Adrenal gland (tissue), 12 donors: ENCODE data around the gene CEP126. TPM values are rescaled to one million over a fixed set of nuclear protein-coding genes. Genes with fewer than 3 reads are reported as not detected.

Experiments used
- DNase-seq, 7 donors: peaks; one replicate each; pipeline ENCODE4 v3.0.0-alpha.2; 2019 to 2020
- H3K27ac ChIP-seq, 5 donors: fragments of 200-600 bp; sonication (generic) in 4 of 5; 1 replicate in 3 of 5; 2 replicates in 2 of 5; pipeline versions ENCODE4 v1.5.1 to v1.8.0; 2016 to 2020; ENCODE audit warnings: mild to moderate bottlenecking in 1 of 5
- H3K27me3 ChIP-seq: fragments of 200-600 bp; 2 replicates; pipeline ENCODE4 v1.8.0; 2021
- H3K36me3 ChIP-seq, 2 donors: fragments of 200-600 bp; replicated peaks in 1 of 2; 1 replicate in 1 of 2; 2 replicates in 1 of 2; pipeline versions ENCODE4 v1.5.1 to v1.8.0; 2018 to 2022
- H3K4me1 ChIP-seq, 2 donors: fragments of 200-600 bp; replicated peaks in 1 of 2; 1 replicate in 1 of 2; 2 replicates in 1 of 2; pipeline versions ENCODE4 v1.5.1 to v1.8.0; 2018 to 2021
- H3K4me3 ChIP-seq, 4 donors: fragments of 200-600 bp; sonication (generic) in 3 of 4; one replicate each; pipeline ENCODE4 v1.5.1; 2016 to 2018
- H3K9me3 ChIP-seq, 3 donors: fragments of 200-600 bp; sonication (generic) in 1 of 3; replicated peaks in 1 of 3; 1 replicate in 2 of 3; 2 replicates in 1 of 3; pipeline versions ENCODE4 v1.5.1 to v1.8.0; 2016 to 2021
- CTCF ChIP-seq, 6 experiments: fragments of 450-650 bp in 4 of 6; fragments of 200-600 bp in 2 of 6; sonication (generic) in 1 of 6; IDR thresholded peaks; 1 replicate in 5 of 6; 2 replicates in 1 of 6; pipeline versions ENCODE4 v1.5.1 to v1.8.0; 2016 to 2021; ENCODE audit warnings: antibody characterized with exemption in 6 of 6, mild to moderate bottlenecking in 2 of 6, moderate library complexity in 1 of 6
- POLR2A ChIP-seq, 2 donors: fragments of 450-650 bp; IDR thresholded peaks; one replicate each; pipeline ENCODE4 v1.6.1; 2017; ENCODE audit warnings: antibody characterized with exemption in 2 of 2, mild to moderate bottlenecking in 2 of 2, moderate library complexity in 1 of 2
- WGBS, 4 donors: extraction: QIAGEN DNeasy Blood & Tissue Kit in 2 of 4; methylation state at CpG; one replicate each; pipeline versions ENCODE4 v1.1.5 to v1.1.7; 2013 to 2017; 5-methylcytosine and 5-hydroxymethylcytosine counted together
- intact Hi-C, 2 donors: fragments of 100-400 bp; cut with DNase I; formaldehyde crosslinking; loops; one replicate each; pipeline versions ENCODE4 v1.14.1 to v1.15.0; 2022 to 2023
- polyA plus RNA-seq, 3 donors: library from polyadenylated mRNA; stranded (reverse); fragments of 200-250 nt in 2 of 3; fragments of 350-450 nt in 1 of 3; fragmentation: Illumina TruSeq in 1 of 3; extraction: RNeasy Lipid Tissue Mini Kit (QIAGEN cat#74804) in 1 of 3; gene quantifications; one replicate each; pipeline ENCODE4 v1.2.3, GENCODE V29; 2013 to 2014
- total RNA-seq, 9 donors: library from RNA; depleted of rRNA in 4 of 9; stranded (reverse); fragments of >200 nt in 4 of 9; fragments of 120-200 nt in 1 of 9; fragmentation: NEBNext Ultra II Directional in 1 of 9; extraction: Animal tissue kit (Norgen Biotek cat#: 25700) in 1 of 9; gene quantifications; one replicate each; pipeline versions ENCODE4 v1.1.0 to v1.2.4, GENCODE V29; 2013 to 2023
- donor health status: healthy with polysubstance abuse.
- donor health status: Bipolar disorder and iron deficiency.
- donor health status: DM: yes; HTN: yes; CAD: no.
- donor health status: DM: no; HTN: no; CAD: no.
- donor health status: DM: no; HTN: no; CAD: no.
- donor health status: DM: yes; HTN: yes; CAD: no.

Gene CEP126
- total and polyA plus RNA-seq, 12 donors, result 1.7 to 18.9 (median 4.8) TPM

GRCh38 chr11:101909087-101909486 lies 5.7 kb upstream of the CEP126 start:
- no peak for DNase-seq

DNA sequence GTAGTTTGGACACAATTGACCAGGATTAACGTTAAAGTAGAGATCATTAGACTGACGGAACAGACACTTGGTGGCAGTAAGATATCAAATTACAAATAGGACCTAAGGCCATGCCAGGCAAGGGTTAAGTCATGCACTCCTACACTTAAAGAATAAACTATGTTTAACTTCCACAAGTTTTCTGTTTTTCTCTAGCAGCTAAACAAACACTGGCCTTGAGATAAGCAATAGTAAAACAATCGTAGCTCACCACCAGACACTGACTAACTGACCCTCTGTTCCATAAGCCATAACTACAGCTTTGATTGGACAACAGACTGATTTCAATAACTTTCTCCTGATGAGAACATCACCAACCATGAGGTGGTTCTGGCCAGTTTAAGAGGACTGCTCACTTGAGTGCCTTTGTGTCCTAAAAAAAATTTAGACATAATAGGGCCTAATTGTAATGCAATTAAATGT lies 2.0 kb upstream of the CEP126 start:
- no peak for DNase-seq
- TF ChIP-seq POLR2A (IDR thresholded peaks at IDR 0.05), result no peak
- no peak for TF ChIP-seq CTCF (IDR thresholded peaks at IDR 0.05)
- Histone ChIP-seq H3K4me3 (no peak overlapping the region), H3K27ac (peak overlapping the region in 1 of 5 donors; percentile 86), H3K27me3 (no peaks in the 10 kb centered on the region), H3K4me1 (peaks cover 0 to 13% of the 10 kb centered on the region in 2 donors), H3K36me3 (no peaks in the 10 kb centered on the region), H3K9me3 (no peaks in the 10 kb centered on the region)
- WGBS, 4 donors, result 29 to 45% (median 39%) methylated on average over 3 of the region's 3 CpGs
- intact Hi-C loops, result no loop called here

More at GRCh38 chr11:101909087-101909486, 5.7 kb upstream of the CEP126 start:
- intact Hi-C loops, result no loop called here
- no peak overlapping the region for H3K4me3 ChIP-seq
- no peak overlapping the region for H3K27ac ChIP-seq
- H3K4me1 ChIP-seq, result no peaks in the 10 kb centered on the region
- no peaks in the 10 kb centered on the region for H3K27me3 ChIP-seq
- H3K36me3 ChIP-seq, result no peaks in the 10 kb centered on the region
- WGBS, 4 donors, result 85 to 95% (median 91%) methylated on average over 2 of the region's 2 CpGs
- no peaks in the 10 kb centered on the region for H3K9me3 ChIP-seq
- TF ChIP-seq POLR2A (IDR thresholded peaks at IDR 0.05), result no peak

- 76 to 87% (median 79%) methylated on average over 5 of the region's 5 CpGs for WGBS, 4 donors
- Histone ChIP-seq H3K27me3 (no peaks in the 10 kb centered on the region), H3K27ac (peak overlapping the region in 1 of 5 donors; percentile 86), H3K36me3 (no peaks in the 10 kb centered on the region), H3K4me1 (peaks cover 0 to 13% of the 10 kb centered on the region in 2 donors), H3K9me3 (no peaks in the 10 kb centered on the region), H3K4me3 (no peak overlapping the region)
- TF ChIP-seq POLR2A (IDR thresholded peaks at IDR 0.05) (no peak), CTCF (IDR thresholded peaks at IDR 0.05) (no peak)
- no peak for DNase-seq
- intact Hi-C loops, result no loop called here
Measured at GRCh38 chr11:101913656-101914055, 1.2 kb upstream of the CEP126 start.

- Histone ChIP-seq H3K9me3 (no peaks in the 10 kb centered on the region), H3K4me1 (peaks cover 0 to 13% of the 10 kb centered on the region in 2 donors), H3K36me3 (no peaks in the 10 kb centered on the region), H3K4me3 (peak overlapping the region in 3 of 4 donors; percentile 56 to 78 (median 62)), H3K27me3 (no peaks in the 10 kb centered on the region), H3K27ac (peak overlapping the region; percentile 8 to 92 (median 51))
- WGBS, 4 donors, result 8 to 10% (median 9%) methylated on average over 6 of the region's 6 CpGs
- DNase-seq, result peak in 2 of 7 donors; percentile 13 to 27
- TF ChIP-seq CTCF (IDR thresholded peaks at IDR 0.05), result no peak
- TF ChIP-seq POLR2A (IDR thresholded peaks at IDR 0.05), result no peak
- intact Hi-C loops, result no loop called here
Measured at GRCh38 chr11:101914341-101914737, 471 bp upstream of the CEP126 start.

DNA sequence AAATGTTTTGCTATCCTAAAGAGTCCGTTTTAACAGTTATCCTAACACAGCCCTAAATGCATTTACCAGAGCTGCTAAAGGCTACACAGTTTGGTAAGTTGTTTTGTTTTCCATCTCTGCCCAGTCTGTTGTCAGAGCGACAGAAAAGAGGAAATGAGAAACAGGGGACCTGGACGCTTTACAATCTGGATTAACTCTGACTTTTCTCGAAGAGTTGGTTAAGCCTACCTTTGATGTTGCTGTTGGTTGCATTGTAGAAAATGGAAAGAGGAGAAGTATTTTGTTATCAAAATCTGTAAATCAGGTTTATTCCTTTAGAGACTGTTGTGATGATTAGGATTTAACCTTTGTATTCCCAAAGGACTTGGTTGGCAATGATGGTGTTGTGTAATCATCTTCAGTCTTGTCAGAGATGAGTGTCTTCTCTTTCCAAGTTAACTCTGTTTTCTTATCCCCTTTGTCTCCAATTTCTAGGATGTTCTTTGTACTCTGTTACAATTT lies 1.0 kb downstream of the CEP126 start:
- no peaks in the 10 kb centered on the region for H3K27me3 ChIP-seq
- no peaks in the 10 kb centered on the region for H3K9me3 ChIP-seq
- peaks cover 0 to 13% of the 10 kb centered on the region in 2 donors for H3K4me1 ChIP-seq
- H3K36me3 ChIP-seq, result no peaks in the 10 kb centered on the region
- intact Hi-C loops, result no loop called here
- no peak for DNase-seq
- peak overlapping the region in 2 of 4 donors; percentile 56 to 62 for H3K4me3 ChIP-seq
- WGBS, 4 donors, result 7 to 13% (median 7%) methylated on average over 4 of the region's 4 CpGs
- TF ChIP-seq POLR2A (IDR thresholded peaks at IDR 0.05) (no peak), CTCF (IDR thresholded peaks at IDR 0.05) (no peak)
- H3K27ac ChIP-seq, result peak overlapping the region in 4 of 5 donors; percentile 45 to 92 (median 68)
